Tibial nerve (tissue), 3 donors: ENCODE measurements around the gene RBBP8.

Source experiments
- CTCF ChIP-seq, 5 experiments: fragments of 200-600 bp in 3 of 5; fragments of 450-650 bp in 2 of 5; sonication (generic) in 3 of 5; IDR thresholded peaks; one replicate each; pipeline ENCODE4 v1.5.1; 2016 to 2019; ENCODE audit warnings: antibody characterized with exemption in 5 of 5, mild to moderate bottlenecking in 3 of 5, moderate library complexity in 2 of 5
- POLR2A ChIP-seq, 2 donors: fragments of 450-650 bp; IDR thresholded peaks; one replicate each; pipeline ENCODE4 v1.6.1; 2017; ENCODE audit warnings: antibody characterized with exemption in 2 of 2, mild to moderate bottlenecking in 2 of 2, moderate library complexity in 2 of 2

DNA sequence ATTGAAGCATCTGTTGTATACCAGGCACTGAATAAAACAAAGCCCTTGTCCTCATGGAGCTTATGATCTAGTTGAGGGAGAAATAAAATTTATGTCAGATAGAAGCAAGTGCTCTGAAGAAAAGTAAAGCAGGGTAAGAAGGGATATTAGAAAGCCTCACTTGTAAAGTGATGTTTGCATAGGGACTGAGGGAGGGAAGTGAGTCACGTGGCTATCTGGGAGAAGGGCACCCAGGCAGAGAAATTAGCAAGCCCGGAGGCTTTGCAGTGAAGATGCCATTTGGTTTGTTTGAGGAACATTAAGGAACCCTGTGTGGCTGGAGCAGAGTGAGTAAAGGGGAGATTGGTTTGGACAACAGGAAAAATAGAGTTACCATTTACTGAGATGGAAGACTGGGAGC is 52.1 kb downstream of the RBBP8 start:
- TF ChIP-seq POLR2A (IDR thresholded peaks at IDR 0.05), result no peak
- no peak for TF ChIP-seq CTCF (IDR thresholded peaks at IDR 0.05)
